Naive thymus-derived CD4-positive, alpha-beta T cell (primary cell): ENCODE measurements around the gene OTOP2. TPM values are rescaled to one million over a fixed set of nuclear protein-coding genes. Genes with fewer than 3 reads are reported as not detected.
A peak's percentile ranks its signal among the peaks of the same experiment; 100 is the strongest.

ENCODE experiments used
- ATAC-seq: fragments of 150-1000 bp; cut with Tn5 transposase; 2 replicates; pipeline ENCODE4 v1.10.0; 2021; ENCODE audit warnings: mild to moderate bottlenecking, moderate library complexity
- CTCF ChIA-PET: fragments of 350-600 bp; sonication (Branson Sonifier 250); formaldehyde crosslinking; loops from one replicate; lab custom pipeline; 2021; ENCODE audit warnings: antibody characterized with exemption; lab: Charles Lee
- POLR2A ChIA-PET: fragments of 350-600 bp; sonication (Branson Sonifier 250); formaldehyde crosslinking; loops from one replicate; lab custom pipeline; 2021; ENCODE audit warnings: antibody characterized with exemption, inconsistent platforms; lab: Charles Lee
- DNase-seq, 9 donors: peaks; one replicate each; pipeline versions ENCODE4 v3.0.0 to v3.0.0-alpha.2; 2020 to 2022; ENCODE audit warnings: mixed read lengths in 1 of 9
- H3K27ac ChIP-seq: one replicate; pipeline ENCODE4 v1.7.0; 2013; ENCODE audit warnings: mild to moderate bottlenecking, low read depth, low read length, moderate library complexity
- H3K27me3 ChIP-seq, 2 donors: one replicate each; pipeline ENCODE4 v1.7.0; 2013; ENCODE audit warnings: low read length in 2 of 2, mild to moderate bottlenecking in 2 of 2, moderate library complexity in 2 of 2; ENCODE audit not compliant: control insufficient read depth in 2 of 2, insufficient read depth in 2 of 2
- H3K36me3 ChIP-seq, 3 experiments: 1 replicate in 2 of 3; 2 replicates in 1 of 3; pipeline ENCODE4 v1.7.0; 2013; ENCODE audit warnings: low read length in 3 of 3, mild to moderate bottlenecking in 3 of 3, moderate library complexity in 1 of 3; ENCODE audit not compliant: insufficient read depth in 3 of 3, control insufficient read depth in 2 of 3
- H3K4me1 ChIP-seq, 2 donors: one replicate each; pipeline ENCODE4 v1.7.0; 2013; ENCODE audit warnings: low read length in 2 of 2, mild to moderate bottlenecking in 2 of 2, moderate library complexity in 1 of 2; ENCODE audit not compliant: control insufficient read depth in 2 of 2, insufficient read depth in 2 of 2
- H3K4me3 ChIP-seq: 2 replicates; pipeline ENCODE4 v1.7.0; 2013; ENCODE audit warnings: mild to moderate bottlenecking, low read length
- H3K9me3 ChIP-seq, 3 experiments: 1 replicate in 2 of 3; 2 replicates in 1 of 3; pipeline ENCODE4 v1.7.0; 2013; ENCODE audit warnings: low read length in 3 of 3; ENCODE audit not compliant: control insufficient read depth in 2 of 3
- H3K27ac Mint-ChIP-seq, 9 donors: one replicate each; pipeline ENCODE4 v1.8.0; 2020 to 2022; ENCODE audit warnings: mixed read lengths in 9 of 9, mild to moderate bottlenecking in 8 of 9, moderate library complexity in 5 of 9, inconsistent platforms in 2 of 9
- H3K27me3 Mint-ChIP-seq, 5 donors: one replicate each; pipeline ENCODE4 v1.8.0; 2021 to 2022; ENCODE audit warnings: mixed read lengths in 5 of 5, mild to moderate bottlenecking in 1 of 5
- H3K36me3 Mint-ChIP-seq, 5 donors: one replicate each; pipeline ENCODE4 v1.8.0; 2020 to 2022; ENCODE audit warnings: mixed read lengths in 5 of 5, mild to moderate bottlenecking in 3 of 5, inconsistent platforms in 1 of 5
- H3K4me1 Mint-ChIP-seq, 7 donors: one replicate each; pipeline ENCODE4 v1.8.0; 2020 to 2022; ENCODE audit warnings: mixed read lengths in 7 of 7, mild to moderate bottlenecking in 3 of 7, inconsistent platforms in 1 of 7
- H3K4me3 Mint-ChIP-seq, 10 donors: one replicate each; pipeline ENCODE4 v1.8.0; 2020 to 2022; ENCODE audit warnings: mild to moderate bottlenecking in 10 of 10, mixed read lengths in 10 of 10, moderate library complexity in 6 of 10, inconsistent platforms in 2 of 10
- H3K9me3 Mint-ChIP-seq, 11 donors: one replicate each; pipeline ENCODE4 v1.8.0; 2020 to 2022; ENCODE audit warnings: mixed read lengths in 11 of 11, mild to moderate bottlenecking in 4 of 11, inconsistent platforms in 1 of 11, moderate library complexity in 1 of 11
- intact Hi-C, 2 donors: fragments of 100-400 bp; cut with micrococcal nuclease; formaldehyde crosslinking; loops; one replicate each; pipeline ENCODE4 v1.15.1; 2023
- polyA plus RNA-seq, 2 donors: library from polyadenylated mRNA; unstranded; fragments of 300-500 nt; fragmentation: Illumina TruSeq; gene quantifications; one replicate each; pipeline ENCODE4 v1.2.3, GENCODE V29; 2021
- total RNA-seq, 6 experiments: library from RNA in 5 of 6; stranded (reverse) in 5 of 6; gene quantifications; 1 replicate in 5 of 6; 2 replicates in 1 of 6; pipeline ENCODE4 v1.2.3 and lab custom pipeline; 2021 to 2026

Gene OTOP2
- total and polyA plus RNA-seq, 7 experiments from 2014 or later, result not detected

DNA sequence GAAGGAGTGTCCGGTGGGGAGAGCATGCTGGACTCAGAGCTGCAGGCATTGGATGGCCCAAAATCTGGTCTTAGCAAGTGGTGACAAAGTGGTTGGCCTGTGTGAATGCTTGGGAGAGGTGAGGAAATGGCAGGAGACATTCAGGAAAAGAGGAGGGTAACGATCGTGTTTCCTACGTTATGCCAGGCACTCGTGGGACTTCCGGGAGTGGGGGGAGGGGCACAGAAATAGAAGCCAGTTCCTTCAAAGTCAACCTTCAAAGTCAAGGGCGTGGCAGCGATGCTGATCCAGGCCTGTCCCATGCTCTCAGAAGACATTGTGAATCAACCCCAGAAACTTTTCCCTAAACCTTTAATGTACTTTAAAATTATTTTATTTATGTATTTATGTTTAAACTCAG is 15.5 kb downstream of the OTOP2 start:
- H3K9me3 Mint-ChIP-seq, result peaks cover 0 to 3% (median 0%) of the 10 kb centered on the region in 11 donors
- POLR2A ChIA-PET, result no interaction called here
- H3K27ac Mint-ChIP-seq, result peak overlapping the region in 1 of 9 donors; percentile 39
- DNase-seq, result no peak
- CTCF ChIA-PET, result interaction anchor here (0.6 kb wide), 1 partner anchor 83 kb away, joined by 3 read pairs; no protein-coding TSS in a partner anchor
- Histone ChIP-seq H3K27me3 (peaks cover 0 to 15% of the 10 kb centered on the region in 2 donors), H3K9me3 (no peaks in the 10 kb centered on the region), H3K4me3 (no peak overlapping the region), H3K27ac (no peak overlapping the region), H3K36me3 (no peaks in the 10 kb centered on the region), H3K4me1 (no peaks in the 10 kb centered on the region)
- peaks cover 0 to 6% (median 0%) of the 10 kb centered on the region in 7 donors for H3K4me1 Mint-ChIP-seq
- H3K27me3 Mint-ChIP-seq, result peaks cover 27 to 56% (median 47%) of the 10 kb centered on the region in 5 donors
- intact Hi-C loops, result no loop called here
- peaks cover 0 to 3% (median 0%) of the 10 kb centered on the region in 5 donors for H3K36me3 Mint-ChIP-seq
- no peak overlapping the region for H3K4me3 Mint-ChIP-seq
- ATAC-seq, result no peak

DNA sequence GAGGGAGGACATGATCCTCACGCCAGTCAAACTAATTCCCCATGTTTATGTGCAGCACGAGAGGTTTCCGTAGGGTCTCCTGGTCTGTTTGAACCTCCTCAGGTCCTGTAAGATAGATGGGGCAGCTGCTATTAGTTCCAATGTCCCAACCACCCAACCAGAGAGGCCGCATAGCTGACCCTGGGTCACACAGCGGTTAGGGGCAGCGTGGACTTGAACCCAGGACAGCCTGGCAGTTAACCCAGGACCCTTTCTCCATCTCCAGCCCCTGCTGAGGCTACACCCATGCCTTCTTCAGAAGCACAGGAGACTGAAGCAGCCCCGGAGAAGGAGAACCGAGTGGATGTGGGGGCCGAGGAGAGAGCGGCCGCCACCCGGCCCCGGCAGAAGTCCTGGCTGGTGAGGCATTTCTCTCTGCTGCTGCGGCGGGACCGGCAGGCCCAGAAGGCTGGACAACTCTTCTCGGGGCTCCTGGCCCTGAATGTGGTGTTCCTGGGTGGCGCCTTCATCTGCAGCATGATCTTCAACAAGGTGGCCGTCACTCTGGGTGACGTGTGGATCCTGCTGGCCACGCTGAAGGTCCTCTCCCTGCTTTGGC is 17.2 kb downstream of the OTOP2 start:
- Mint-ChIP-seq H3K4me1 (peaks cover 0 to 6% (median 0%) of the 10 kb centered on the region in 7 donors), H3K4me3 (no peak overlapping the region), H3K36me3 (peaks cover 0 to 3% (median 0%) of the 10 kb centered on the region in 5 donors), H3K9me3 (peaks cover 0 to 3% (median 0%) of the 10 kb centered on the region in 11 donors), H3K27me3 (peaks cover 26 to 50% (median 41%) of the 10 kb centered on the region in 5 donors), H3K27ac (no peak overlapping the region)
- no peak overlapping the region for H3K27ac ChIP-seq
- POLR2A ChIA-PET, result no interaction called here
- CTCF ChIA-PET, result no interaction called here
- peaks cover 0 to 10% of the 10 kb centered on the region in 2 donors for H3K27me3 ChIP-seq
- H3K36me3 ChIP-seq, result no peaks in the 10 kb centered on the region
- no peak overlapping the region for H3K4me3 ChIP-seq
- no peaks in the 10 kb centered on the region for H3K4me1 ChIP-seq
- no peaks in the 10 kb centered on the region for H3K9me3 ChIP-seq
- DNase-seq (no peak), ATAC-seq (no peak)
- intact Hi-C loops, result no loop called here

GRCh38 chr17:74943808-74944522 is 19.9 kb downstream of the OTOP2 start:
- POLR2A ChIA-PET, result no interaction called here

GRCh38 chr17:74945543-74945942 is 21.5 kb downstream of the OTOP2 start:
- no peak overlapping the region for H3K4me3 ChIP-seq
- H3K27ac ChIP-seq, result no peak overlapping the region
- DNase-seq, result no peak
- ATAC-seq, result no peak
- ChIA-PET CTCF (no interaction called here), POLR2A (no interaction called here)
- Mint-ChIP-seq H3K36me3 (no peaks in the 10 kb centered on the region), H3K4me3 (no peak overlapping the region), H3K4me1 (no peaks in the 10 kb centered on the region), H3K27me3 (peaks cover 4 to 20% (median 10%) of the 10 kb centered on the region in 5 donors), H3K9me3 (no peaks in the 10 kb centered on the region), H3K27ac (no peak overlapping the region)
- no peaks in the 10 kb centered on the region for H3K4me1 ChIP-seq
- intact Hi-C loops, result no loop called here
- H3K9me3 ChIP-seq, result no peaks in the 10 kb centered on the region
- no peaks in the 10 kb centered on the region for H3K36me3 ChIP-seq
- H3K27me3 ChIP-seq, result no peaks in the 10 kb centered on the region

More at GRCh38 chr17:74943808-74944522, 19.9 kb downstream of the OTOP2 start:
- Histone ChIP-seq H3K27me3 (no peaks in the 10 kb centered on the region), H3K9me3 (no peaks in the 10 kb centered on the region), H3K4me1 (no peaks in the 10 kb centered on the region), H3K27ac (no peak overlapping the region), H3K36me3 (no peaks in the 10 kb centered on the region), H3K4me3 (no peak overlapping the region)
- DNase-seq (no peak), ATAC-seq (no peak)
- H3K27ac Mint-ChIP-seq, result no peak overlapping the region
- no peak overlapping the region for H3K4me3 Mint-ChIP-seq
- H3K9me3 Mint-ChIP-seq, result peaks cover 0 to 1% (median 0%) of the 10 kb centered on the region in 11 donors
- CTCF ChIA-PET, result no interaction called here
- peaks cover 4 to 26% (median 16%) of the 10 kb centered on the region in 5 donors for H3K27me3 Mint-ChIP-seq
- intact Hi-C loops, result no loop called here
- H3K36me3 Mint-ChIP-seq, result no peaks in the 10 kb centered on the region
- peaks cover 0 to 6% (median 0%) of the 10 kb centered on the region in 7 donors for H3K4me1 Mint-ChIP-seq

- Histone ChIP-seq H3K36me3 (no peaks in the 10 kb centered on the region), H3K27me3 (no peaks in the 10 kb centered on the region), H3K9me3 (no peaks in the 10 kb centered on the region), H3K4me1 (no peaks in the 10 kb centered on the region), H3K27ac (no peak overlapping the region), H3K4me3 (no peak overlapping the region)
- ChIA-PET POLR2A (no interaction called here), CTCF (no interaction called here)
- H3K27me3 Mint-ChIP-seq, result peaks cover 4 to 20% (median 8%) of the 10 kb centered on the region in 5 donors
- intact Hi-C loops, result no loop called here
- H3K27ac Mint-ChIP-seq, result no peak overlapping the region
- no peak overlapping the region for H3K4me3 Mint-ChIP-seq
- no peaks in the 10 kb centered on the region for H3K4me1 Mint-ChIP-seq
- DNase-seq (no peak), ATAC-seq (no peak)
- no peaks in the 10 kb centered on the region for H3K36me3 Mint-ChIP-seq
- H3K9me3 Mint-ChIP-seq, result no peaks in the 10 kb centered on the region
These were observed 22.6 kb downstream of the OTOP2 start for GRCh38 chr17:74946641-74947040.

- intact Hi-C loops, result no loop called here
- ChIA-PET POLR2A (no interaction called here), CTCF (no interaction called here)
These were observed 23.1 kb downstream of the OTOP2 start for GRCh38 chr17:74947041-74947754.

More at GRCh38 chr17:74947041-74947754, 23.1 kb downstream of the OTOP2 start:
- H3K27me3 ChIP-seq, result no peaks in the 10 kb centered on the region
- no peaks in the 10 kb centered on the region for H3K36me3 Mint-ChIP-seq
- no peak overlapping the region for H3K27ac Mint-ChIP-seq
- no peaks in the 10 kb centered on the region for H3K9me3 ChIP-seq
- no peak overlapping the region for H3K4me3 ChIP-seq
- H3K4me1 ChIP-seq, result no peaks in the 10 kb centered on the region
- H3K36me3 ChIP-seq, result no peaks in the 10 kb centered on the region
- DNase-seq (no peak), ATAC-seq (no peak)
- no peak overlapping the region for H3K27ac ChIP-seq
- peaks cover under 1 to 17% (median 4%) of the 10 kb centered on the region in 5 donors for H3K27me3 Mint-ChIP-seq
- H3K4me1 Mint-ChIP-seq, result no peaks in the 10 kb centered on the region
- no peaks in the 10 kb centered on the region for H3K9me3 Mint-ChIP-seq
- H3K4me3 Mint-ChIP-seq, result no peak overlapping the region
